GM21528 (cell line): Measurements from ENCODE around the gene GRAP.

Experiments
- ATAC-seq: cut with Tn5 transposase; IDR thresholded peaks from one replicate; pipeline ENCODE4 v1.9.1; 2021; ENCODE audit warnings: mild to moderate bottlenecking, moderate library complexity; ENCODE audit not compliant: unreplicated experiment, low FRiP score

The GRAP gene

GRCh38 chr17:19004421-19005136 is 42.2 kb downstream of the GRAP start, which contains the start of gene FAM83G:
Gene FAM83G (minus strand): TSS chr17:19004764. CDS start chr17:19004041, 723 bp downstream.
- ATAC-seq: peak; percentile 59

GRCh38 chr17:19003543-19004420 is 43.0 kb downstream of the GRAP start:
- ATAC-seq: no peak

- no peak for ATAC-seq
These were observed 43.8 kb downstream of the GRAP start for GRCh38 chr17:19002805-19003542.

GRCh38 chr17:19001907-19002590 is 44.7 kb downstream of the GRAP start:
- no peak for ATAC-seq

- no peak for ATAC-seq
These were observed 46.0 kb downstream of the GRAP start for GRCh38 chr17:19000531-19001325.

GRCh38 chr17:18999911-19000310 is 46.8 kb downstream of the GRAP start:
- no peak for ATAC-seq

- ATAC-seq: no peak
These were observed 47.4 kb downstream of the GRAP start for GRCh38 chr17:18999394-18999793.

GRCh38 chr17:18997650-18998196 is 49.0 kb downstream of the GRAP start:
- no peak for ATAC-seq

- ATAC-seq: no peak
These were observed 50.3 kb downstream of the GRAP start for GRCh38 chr17:18996458-18996857.

GRCh38 chr17:18995220-18995619 is 51.5 kb downstream of the GRAP start:
- ATAC-seq: no peak

- no peak for ATAC-seq
These were observed 52.1 kb downstream of the GRAP start for GRCh38 chr17:18994631-18995030.

- no peak for ATAC-seq
These were observed 52.7 kb downstream of the GRAP start for GRCh38 chr17:18993905-18994526.

- no peak for ATAC-seq
These were observed 54.2 kb downstream of the GRAP start for GRCh38 chr17:18992454-18993130.

- no peak for ATAC-seq
These were observed 55.0 kb downstream of the GRAP start for GRCh38 chr17:18991531-18992315.

- ATAC-seq: no peak
These were observed 56.4 kb downstream of the GRAP start for GRCh38 chr17:18990331-18990730.

GRCh38 chr17:18988546-18989173 is 58.1 kb downstream of the GRAP start:
- ATAC-seq: no peak
